ENCODE data around the gene PITPNM3. TPM values are rescaled to one million over a fixed set of nuclear protein-coding genes. Genes with fewer than 3 reads are reported as not detected.

PITPNM3 gene
- total and polyA plus RNA-seq, 12 donors: 0.12 to 0.70 (median 0.33) TPM

DNA sequence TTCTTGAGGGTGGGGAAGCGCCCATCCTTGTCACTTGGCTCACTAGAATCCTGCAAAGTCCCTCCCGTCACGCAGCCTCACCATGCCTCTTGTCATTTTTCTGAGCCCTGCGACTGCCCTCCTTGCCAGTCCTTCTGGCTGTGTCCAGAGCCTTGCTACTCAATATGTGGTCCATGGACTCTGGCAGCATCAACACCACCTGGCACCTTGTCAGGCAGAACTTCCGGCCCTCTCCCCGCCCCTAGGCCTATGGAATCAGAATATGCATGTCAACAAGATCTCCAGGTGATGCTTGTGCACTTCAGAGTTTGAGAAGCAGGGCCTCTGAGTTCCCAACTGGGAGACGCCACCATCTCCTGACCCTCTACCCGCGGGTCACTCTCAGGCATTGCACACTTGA lies 100.0 kb downstream of the PITPNM3 start:
- H3K4me1 ChIP-seq: peaks cover 0 to 23% (median 12%) of the 10 kb centered on the region in 9 donors
- 89 to 92% methylated on average over 9 of the region's 9 CpGs for WGBS, 2 donors
- TF ChIP-seq, protein P1, sequence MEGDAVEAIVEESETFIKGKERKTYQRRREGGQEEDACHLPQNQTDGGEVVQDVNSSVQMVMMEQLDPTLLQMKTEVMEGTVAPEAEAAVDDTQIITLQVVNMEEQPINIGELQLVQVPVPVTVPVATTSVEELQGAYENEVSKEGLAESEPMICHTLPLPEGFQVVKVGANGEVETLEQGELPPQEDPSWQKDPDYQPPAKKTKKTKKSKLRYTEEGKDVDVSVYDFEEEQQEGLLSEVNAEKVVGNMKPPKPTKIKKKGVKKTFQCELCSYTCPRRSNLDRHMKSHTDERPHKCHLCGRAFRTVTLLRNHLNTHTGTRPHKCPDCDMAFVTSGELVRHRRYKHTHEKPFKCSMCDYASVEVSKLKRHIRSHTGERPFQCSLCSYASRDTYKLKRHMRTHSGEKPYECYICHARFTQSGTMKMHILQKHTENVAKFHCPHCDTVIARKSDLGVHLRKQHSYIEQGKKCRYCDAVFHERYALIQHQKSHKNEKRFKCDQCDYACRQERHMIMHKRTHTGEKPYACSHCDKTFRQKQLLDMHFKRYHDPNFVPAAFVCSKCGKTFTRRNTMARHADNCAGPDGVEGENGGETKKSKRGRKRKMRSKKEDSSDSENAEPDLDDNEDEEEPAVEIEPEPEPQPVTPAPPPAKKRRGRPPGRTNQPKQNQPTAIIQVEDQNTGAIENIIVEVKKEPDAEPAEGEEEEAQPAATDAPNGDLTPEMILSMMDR (IDR thresholded peaks at IDR 0.05): no peak
- H3K4me3 ChIP-seq: no peak overlapping the region
- no peak overlapping the region for H3K27ac ChIP-seq
- intact Hi-C loops (cut with DNase I): no loop called here
- no peaks in the 10 kb centered on the region for H3K9me3 ChIP-seq
- peaks cover 0 to 31% (median 20%) of the 10 kb centered on the region in 7 donors for H3K27me3 ChIP-seq
- no peaks in the 10 kb centered on the region for H3K36me3 ChIP-seq
- DNase-seq (no peak), ATAC-seq (no peak)

DNA sequence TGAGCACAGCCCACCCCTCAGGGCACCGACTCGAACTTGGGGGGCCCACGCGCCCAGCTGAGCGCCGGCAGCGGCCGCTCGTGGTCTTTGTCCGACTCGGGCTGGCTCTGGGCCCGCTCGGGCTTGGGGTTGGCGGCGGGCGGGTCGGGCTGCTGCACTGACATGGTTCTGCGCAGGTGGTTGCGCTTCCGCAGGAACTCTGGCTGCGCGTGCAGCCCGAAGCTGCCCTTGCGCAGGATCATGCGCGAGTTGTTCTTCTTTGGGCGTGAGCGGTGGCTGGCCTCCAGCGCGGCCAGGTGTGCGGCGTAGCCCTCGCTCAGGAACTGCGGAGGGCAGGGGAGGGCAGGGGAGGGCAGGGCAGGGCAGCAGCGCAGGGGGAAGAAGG lies 101.0 kb downstream of the PITPNM3 start:
- H3K27ac ChIP-seq: no peak overlapping the region
- ATAC-seq (peak in 5 of 8 donors; percentile 12 to 44 (median 28)), DNase-seq (no peak)
- WGBS, 2 donors: 1 to 2% methylated on average over 30 to 35 of the region's 35 CpGs
- TF ChIP-seq, protein P1 (IDR thresholded peaks at IDR 0.05): no peak
- H3K36me3 ChIP-seq: no peaks in the 10 kb centered on the region
- peaks cover 0 to 31% (median 20%) of the 10 kb centered on the region in 7 donors for H3K27me3 ChIP-seq
- intact Hi-C loops (cut with DNase I): no loop called here
- H3K4me1 ChIP-seq: peaks cover 0 to 23% (median 12%) of the 10 kb centered on the region in 9 donors
- no peaks in the 10 kb centered on the region for H3K9me3 ChIP-seq
- peak overlapping the region in 8 of 10 donors; percentile 13 to 38 (median 32) for H3K4me3 ChIP-seq

DNA sequence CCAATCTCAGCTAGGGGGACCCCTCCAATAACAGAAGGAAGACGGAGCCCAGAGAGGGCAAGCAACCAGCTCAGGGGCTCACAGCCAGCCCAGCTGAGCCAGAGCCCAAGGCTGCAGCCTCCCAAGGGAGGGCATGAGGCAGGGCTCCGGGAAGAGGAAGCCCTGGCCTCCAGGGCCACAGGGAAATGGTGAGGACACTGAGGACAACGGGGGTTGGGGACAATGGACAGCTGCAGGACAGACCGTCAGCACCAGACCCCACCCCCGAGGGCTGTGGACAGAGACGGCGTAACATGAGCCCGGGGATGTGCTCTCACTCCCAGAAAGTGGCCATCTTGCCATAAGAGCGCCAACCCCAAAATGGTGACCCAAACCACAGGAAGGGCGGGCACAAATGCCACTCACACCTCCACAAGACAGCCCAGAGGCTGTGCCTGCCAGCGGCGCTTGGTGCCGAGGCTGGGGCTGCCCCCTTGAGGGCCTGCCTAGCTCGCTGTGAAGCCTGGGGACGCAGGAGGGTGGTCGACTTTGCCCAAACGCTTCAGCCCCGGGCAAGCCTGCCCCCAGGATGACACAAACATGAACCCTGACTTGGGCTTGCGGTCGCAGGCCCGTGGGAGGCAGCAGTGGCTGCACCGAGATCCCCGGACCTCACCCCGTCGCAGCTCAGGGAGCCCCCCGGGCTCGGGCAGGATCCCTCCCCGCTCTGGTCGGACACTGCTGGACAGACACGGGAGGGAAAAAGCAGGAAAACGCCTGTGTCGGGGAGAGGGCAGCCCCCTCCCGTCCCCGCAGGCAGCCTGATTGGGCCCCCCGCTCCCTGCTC lies 101.6 kb downstream of the PITPNM3 start:
- H3K4me3 ChIP-seq: peak overlapping the region in 8 of 10 donors; percentile 13 to 38 (median 32)
- no peak overlapping the region for H3K27ac ChIP-seq
- H3K27me3 ChIP-seq: peaks cover 0 to 31% (median 20%) of the 10 kb centered on the region in 7 donors
- WGBS, 2 donors: 25 to 29% methylated on average over 35 of the region's 35 CpGs
- no peaks in the 10 kb centered on the region for H3K9me3 ChIP-seq
- ATAC-seq (peak in 1 of 8 donors; percentile 8), DNase-seq (no peak)
- intact Hi-C loops (cut with DNase I): no loop called here
- no peaks in the 10 kb centered on the region for H3K36me3 ChIP-seq
- TF ChIP-seq, protein P1 (IDR thresholded peaks at IDR 0.05): no peak
- peaks cover 0 to 23% (median 12%) of the 10 kb centered on the region in 9 donors for H3K4me1 ChIP-seq

DNA sequence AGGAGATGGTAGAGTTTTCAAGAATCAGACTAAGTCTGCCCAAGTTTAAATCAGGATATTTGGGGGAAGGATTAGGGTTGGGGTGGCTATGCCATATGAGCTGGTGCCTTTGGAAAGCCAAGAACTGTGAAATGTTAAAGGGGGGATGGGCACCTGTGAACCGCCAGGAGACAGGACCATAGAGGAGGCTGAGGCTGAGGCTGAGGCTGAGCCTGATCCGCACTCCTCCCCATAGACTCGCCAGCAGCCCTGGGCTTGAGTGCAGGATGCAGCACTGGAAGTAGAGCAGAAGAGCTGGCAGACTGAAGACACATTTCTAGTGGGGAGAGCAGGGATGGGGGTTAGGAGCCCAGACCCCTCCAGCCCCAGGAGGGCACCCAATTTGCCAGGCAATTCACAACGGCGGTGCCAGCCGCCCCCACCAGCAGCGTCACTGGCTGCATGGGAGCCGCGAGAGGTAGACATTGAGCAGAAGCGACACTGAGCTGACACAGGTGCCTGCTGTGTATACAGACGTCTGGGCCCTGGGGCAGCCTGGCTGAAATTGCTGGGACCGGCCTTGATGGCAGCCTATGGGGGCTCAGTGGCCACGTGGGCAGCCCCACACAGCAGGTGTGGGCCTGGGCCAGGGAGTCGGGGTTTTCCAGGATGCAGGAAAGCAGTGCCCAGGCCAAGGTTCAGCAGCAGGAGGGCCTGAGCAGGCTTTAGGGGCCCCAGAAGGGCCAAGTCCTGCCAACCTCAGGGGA lies 102.9 kb downstream of the PITPNM3 start:
- no peak overlapping the region for H3K27ac ChIP-seq
- no peak overlapping the region for H3K4me3 ChIP-seq
- no peaks in the 10 kb centered on the region for H3K9me3 ChIP-seq
- H3K36me3 ChIP-seq: no peaks in the 10 kb centered on the region
- TF ChIP-seq, protein P1 (IDR thresholded peaks at IDR 0.05): no peak
- DNase-seq (no peak), ATAC-seq (no peak)
- peaks cover 0 to 23% (median 12%) of the 10 kb centered on the region in 9 donors for H3K4me1 ChIP-seq
- WGBS, 2 donors: 72 to 78% methylated on average over 14 of the region's 14 CpGs
- intact Hi-C loops (cut with DNase I): no loop called here
- peaks cover 0 to 31% (median 20%) of the 10 kb centered on the region in 7 donors for H3K27me3 ChIP-seq
